Measurements from ENCODE around the gene EFNA5.

Gene EFNA5

GRCh38 chr5:107418071-107418470, 252.7 kb downstream of the EFNA5 start:
- DNase-seq: no peak

GRCh38 chr5:107415762-107416161, 255.0 kb downstream of the EFNA5 start:
- DNase-seq: no peak

- no peak for DNase-seq
These were observed 255.9 kb downstream of the EFNA5 start for GRCh38 chr5:107414802-107415201.

DNA sequence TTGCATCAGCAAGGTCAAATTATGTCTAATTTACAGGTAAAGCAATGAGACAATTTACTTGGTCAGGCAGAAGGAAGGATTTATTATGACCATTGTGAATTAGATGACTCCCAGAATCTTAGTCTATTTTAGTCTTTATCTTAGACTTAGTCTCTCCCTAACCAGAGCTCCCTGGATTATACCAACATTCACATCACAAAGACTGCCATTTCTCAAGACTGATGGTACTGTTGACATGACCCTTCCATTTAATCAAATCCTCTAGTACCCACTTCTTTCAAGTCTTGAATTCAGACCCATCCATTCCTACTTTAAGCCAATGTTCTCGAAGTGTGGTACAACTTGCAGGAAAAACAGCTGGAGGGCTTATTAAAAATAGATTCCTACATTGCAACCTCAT, 257.0 kb downstream of the EFNA5 start:
- DNase-seq: no peak

DNA sequence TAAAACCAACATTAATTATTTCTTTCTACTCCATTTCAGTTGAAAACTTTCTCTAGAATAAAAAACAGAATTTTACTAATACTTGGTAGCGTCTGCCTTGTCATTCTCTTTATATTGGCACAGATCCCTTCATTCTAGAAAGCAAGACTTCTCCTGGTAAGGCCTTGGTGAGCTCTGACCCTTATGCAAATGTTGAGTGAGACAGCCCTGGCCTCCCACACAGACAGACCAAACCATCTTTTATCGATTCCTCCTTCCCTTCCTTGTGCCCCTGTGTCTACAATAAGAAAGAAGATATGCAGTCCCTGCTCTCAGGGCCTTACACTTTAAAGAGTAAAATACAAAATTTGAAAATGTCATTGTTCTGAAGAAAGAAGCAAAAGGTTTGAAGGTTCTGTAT, 262.2 kb downstream of the EFNA5 start:
- no peak for DNase-seq

- no peak for DNase-seq
These were observed 262.9 kb downstream of the EFNA5 start for GRCh38 chr5:107407713-107408298.

- DNase-seq: no peak
These were observed 266.0 kb downstream of the EFNA5 start for GRCh38 chr5:107404595-107405374.

DNA sequence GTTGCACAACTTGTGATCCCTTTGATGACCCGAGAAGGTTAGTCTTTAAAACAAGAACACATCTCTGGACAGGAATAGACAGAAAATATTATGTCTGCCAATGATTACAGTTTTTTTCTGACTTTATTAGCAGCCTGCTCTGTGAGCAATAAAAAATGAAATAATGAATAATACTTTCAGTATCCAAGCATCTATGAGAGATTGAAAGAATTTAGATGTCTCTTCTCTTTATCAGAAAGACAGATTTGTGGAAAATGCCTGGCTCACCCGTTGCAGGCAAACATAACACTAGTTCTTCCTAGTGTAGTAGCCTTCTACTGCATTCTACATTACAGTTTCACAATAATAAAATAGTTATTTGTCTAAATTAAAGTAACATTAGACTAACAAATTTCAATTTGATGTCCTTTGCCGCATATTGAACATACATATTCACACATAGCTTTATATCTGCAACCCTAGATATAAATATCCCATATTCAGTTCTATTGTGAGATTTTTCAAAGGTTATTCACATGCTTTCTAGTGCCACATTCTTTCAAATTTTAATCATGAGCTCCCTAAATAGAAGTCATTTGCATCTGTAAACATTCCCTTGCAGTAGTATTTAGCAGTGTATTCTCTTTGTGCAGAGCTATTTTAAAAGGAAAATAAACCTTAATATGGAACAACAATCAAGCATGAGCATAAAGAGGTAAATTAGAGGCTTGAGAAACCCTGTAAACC, 267.3 kb downstream of the EFNA5 start:
- no peak for DNase-seq

- no peak for DNase-seq
These were observed 268.1 kb downstream of the EFNA5 start for GRCh38 chr5:107402434-107403227.

- DNase-seq: no peak
These were observed 269.1 kb downstream of the EFNA5 start for GRCh38 chr5:107401470-107402122.

GRCh38 chr5:107400328-107400727, 270.4 kb downstream of the EFNA5 start:
- DNase-seq: no peak

DNA sequence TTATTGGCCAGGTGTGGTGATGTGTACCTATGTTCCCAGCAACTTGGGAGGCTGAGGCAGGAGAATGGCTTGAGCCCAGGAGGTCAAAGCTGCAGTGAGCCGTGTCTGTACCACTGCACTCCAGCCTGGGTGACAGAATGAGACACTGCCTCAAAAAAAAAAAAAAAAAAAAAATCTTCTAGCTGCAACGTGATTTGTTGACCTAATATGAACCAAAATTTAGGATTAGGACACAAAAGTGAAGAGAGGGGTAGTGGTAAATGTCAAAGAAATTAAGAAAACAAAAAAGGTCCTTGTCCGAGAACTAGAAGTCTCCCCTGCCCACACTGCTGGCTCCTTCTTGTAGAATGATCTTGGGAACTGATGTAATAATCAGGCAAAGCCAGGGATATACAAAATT, 272.0 kb downstream of the EFNA5 start:
- no peak for DNase-seq

- no peak for DNase-seq
These were observed 274.4 kb downstream of the EFNA5 start for GRCh38 chr5:107396351-107396690.

GRCh38 chr5:107395632-107396350, 274.9 kb downstream of the EFNA5 start:
- DNase-seq: no peak

DNA sequence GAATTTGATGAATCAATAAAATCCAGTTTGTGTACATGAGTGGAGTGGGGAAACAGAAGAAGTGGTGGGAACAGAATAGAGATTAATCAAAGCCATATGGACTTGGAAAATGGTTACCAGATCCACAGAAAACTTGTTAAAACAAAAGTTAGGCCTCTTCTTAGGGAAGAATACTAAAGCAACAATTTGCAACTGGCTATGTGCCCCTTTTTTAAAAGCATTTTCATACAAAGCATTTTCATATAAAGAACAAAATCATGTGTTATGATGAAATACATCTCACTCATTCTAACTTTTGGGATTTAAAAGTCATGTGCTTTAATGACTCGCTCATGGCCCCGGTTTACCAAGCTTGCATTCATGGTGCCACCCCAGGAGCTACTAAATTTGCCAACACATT, 276.9 kb downstream of the EFNA5 start:
- DNase-seq: no peak

DNA sequence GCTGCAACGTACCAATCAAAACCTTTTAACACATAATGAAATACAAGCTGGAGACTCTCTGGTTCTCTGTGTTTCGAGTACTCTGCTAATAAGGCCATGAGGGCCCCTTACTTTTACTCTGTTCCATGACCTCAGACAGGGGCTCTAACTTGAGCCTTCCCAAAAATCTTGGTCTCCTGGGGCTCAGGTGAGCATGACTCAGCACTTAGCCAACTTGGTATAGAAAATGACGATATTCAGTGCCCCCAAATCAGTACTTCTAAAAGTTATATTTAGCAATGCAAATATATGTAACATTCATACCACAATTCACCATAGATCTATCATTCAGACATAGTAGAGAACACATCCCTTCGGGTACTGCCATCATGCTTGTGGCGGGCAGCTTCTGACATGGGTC, 278.9 kb downstream of the EFNA5 start:
- no peak for DNase-seq

DNA sequence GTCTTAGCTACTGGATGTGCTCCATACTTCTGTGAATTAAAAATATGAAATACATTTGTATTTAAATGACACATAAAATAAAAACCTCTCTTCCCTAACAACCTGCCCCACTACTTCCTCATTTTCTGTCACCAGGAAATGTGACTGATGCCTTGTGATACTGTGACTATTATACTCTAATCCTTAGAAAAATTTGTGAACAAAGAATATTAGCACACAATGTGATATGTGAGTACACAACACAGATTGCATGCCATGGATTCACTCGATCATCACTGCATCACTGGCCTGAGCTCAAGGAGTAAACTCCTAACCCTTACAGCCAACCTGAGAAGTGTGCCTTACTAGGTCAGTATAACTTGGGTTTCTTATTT, 281.0 kb downstream of the EFNA5 start:
- DNase-seq: no peak

- DNase-seq: no peak
These were observed 281.5 kb downstream of the EFNA5 start for GRCh38 chr5:107389130-107389774.

- no peak for DNase-seq
These were observed 282.4 kb downstream of the EFNA5 start for GRCh38 chr5:107388141-107388861.

DNA sequence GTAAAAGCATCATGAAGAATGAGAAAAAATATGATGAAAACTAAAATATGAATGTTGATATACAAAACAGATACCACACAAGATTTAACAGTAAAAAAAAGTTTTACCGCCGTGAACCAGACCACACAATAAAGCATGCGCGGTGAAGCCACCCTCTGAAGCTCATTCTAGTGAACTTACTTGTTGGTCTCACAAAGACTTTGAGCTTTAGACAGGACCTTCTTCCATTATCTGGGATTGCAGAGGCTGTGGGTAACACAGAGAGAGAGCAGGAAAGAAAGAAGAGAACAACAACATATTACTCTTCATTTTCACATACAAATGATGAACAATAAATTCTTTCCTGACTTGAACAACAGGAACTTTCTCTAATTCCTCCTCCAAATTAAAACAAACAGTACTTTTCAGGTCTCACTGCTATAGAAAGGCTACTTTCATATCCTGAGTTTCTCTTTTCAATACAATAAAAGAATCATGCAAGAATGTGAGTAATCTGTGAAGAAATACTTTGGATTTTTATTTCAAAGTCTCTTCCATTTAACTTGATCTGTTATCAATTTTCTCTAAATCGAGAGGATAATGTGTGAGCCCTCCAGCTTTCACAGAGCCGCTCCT, 283.1 kb downstream of the EFNA5 start:
- no peak for DNase-seq

DNA sequence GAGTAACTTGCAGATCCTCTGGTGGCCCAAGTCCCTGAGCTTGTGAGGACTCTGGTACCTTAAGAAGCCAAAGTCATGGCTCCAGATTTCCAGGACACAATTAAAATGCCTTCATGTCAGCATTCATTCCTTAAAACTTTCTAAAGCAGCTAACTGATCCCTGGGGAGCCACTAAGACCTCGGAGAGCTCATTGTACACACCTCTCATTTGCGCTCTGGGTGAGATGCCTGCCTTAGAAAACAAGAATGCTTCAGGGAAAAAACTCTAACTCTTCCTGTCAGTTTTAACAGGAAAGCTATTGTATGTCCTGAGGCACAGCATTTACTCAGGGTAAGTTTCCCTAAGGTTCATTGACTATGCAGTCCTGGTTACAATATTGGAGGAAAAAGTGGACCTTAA, 285.0 kb downstream of the EFNA5 start:
- DNase-seq: no peak

All from activated CD4-positive, alpha-beta T cell treated with anti-CD3 and anti-CD28 coated beads for 1 hour (primary cell).